GM18517 (cell line): ENCODE results near the gene POSTN.

Experiments used
- ATAC-seq: cut with Tn5 transposase; IDR thresholded peaks from one replicate; pipeline ENCODE4 v1.9.1; 2021; ENCODE audit warnings: mild to moderate bottlenecking, moderate library complexity; ENCODE audit not compliant: unreplicated experiment

The POSTN gene

DNA sequence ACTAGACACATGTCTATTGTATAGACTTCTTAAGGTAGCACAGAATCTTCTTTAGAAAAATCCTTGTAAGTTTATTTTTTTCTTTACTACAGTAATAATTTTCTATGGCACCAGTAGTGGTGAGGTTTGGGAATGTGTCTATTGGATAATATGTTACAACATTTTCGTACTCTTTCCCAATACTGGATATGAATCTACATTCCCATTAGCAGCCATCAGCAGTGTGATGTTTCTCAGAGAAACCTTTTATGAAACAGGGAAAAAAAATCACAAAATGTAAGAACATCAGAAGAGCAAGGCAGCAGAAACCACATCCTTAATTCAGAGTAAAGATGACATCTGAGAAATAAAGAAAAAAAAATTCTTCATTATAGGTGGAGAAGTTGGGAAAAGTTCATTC is 83.3 kb downstream of the POSTN start:
- no peak for ATAC-seq
